Measurements from ENCODE around the gene OR56A4.
"Not testable (repeated sequence)": the region's sequence is repeated elsewhere in the genome, so short reads cannot be mapped to it uniquely, and the experiment has no call there.

OR56A4 gene, protein sequence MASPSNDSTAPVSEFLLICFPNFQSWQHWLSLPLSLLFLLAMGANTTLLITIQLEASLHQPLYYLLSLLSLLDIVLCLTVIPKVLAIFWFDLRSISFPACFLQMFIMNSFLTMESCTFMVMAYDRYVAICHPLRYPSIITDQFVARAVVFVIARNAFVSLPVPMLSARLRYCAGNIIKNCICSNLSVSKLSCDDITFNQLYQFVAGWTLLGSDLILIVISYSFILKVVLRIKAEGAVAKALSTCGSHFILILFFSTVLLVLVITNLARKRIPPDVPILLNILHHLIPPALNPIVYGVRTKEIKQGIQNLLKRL

DNA sequence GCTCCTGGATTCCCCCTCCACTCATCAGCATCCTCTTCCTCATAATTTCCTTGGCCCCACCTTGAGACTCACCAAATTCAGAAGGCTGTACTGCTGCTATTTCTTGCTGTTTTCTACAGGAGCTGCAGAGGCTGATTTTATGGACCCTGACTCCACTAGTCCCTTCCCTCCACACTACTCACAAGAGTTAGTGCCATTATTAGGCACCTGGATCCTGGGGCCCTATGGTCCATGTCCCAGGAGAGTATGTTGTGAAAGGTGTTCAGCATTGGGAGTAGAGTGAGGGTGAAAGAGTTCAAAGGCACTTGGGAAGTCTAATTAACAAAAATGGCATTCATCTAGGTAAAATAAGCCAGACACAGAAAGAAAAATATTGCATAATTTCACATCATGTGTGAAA lies at the start of gene OR56A4:
TSS of gene OR56A4 (minus strand) at position 101 of the 400 bp plus-strand sequence. CDS start 3,954 bp downstream, outside the sequence.
- DNase-seq: no peak

DNA sequence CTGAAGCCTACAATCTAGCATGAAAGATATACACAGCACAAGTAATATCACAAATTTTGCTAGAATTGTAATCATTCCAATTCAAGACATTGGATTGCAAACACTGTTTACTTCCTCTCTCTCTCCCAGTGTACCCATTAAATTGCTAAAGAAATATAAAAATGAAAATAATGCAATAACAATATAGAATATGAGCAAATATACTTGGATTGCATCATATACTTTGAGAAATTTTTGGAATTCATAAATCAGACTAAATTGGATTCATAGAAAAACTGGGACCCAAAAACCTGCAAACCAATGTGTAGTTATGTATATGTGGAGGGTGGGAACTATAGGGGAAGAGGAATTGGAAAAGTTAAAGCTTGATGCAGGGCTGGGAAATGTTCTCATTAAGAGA lies 48.8 kb upstream of the OR56A4 start:
- no peak for DNase-seq

DNA sequence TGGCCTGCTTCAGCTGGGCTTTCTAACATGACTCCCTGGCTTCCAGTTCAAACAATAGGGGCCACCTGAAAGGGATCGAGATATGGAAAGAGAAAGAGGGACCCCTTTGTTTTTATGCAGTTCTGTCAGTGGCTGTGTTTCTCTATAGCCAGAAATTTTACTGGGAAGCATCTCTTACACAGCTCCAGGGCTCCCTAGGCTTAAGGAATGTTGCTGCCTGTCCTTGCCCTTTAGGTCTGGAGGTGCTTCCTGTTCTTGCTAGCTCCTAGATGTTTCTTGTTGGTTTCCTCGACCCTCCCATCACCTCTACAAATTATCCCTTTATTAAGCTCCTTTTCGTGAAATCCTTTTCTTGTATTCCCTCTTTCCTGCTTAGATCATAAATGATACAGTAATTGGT lies 45.6 kb upstream of the OR56A4 start:
- no peak for DNase-seq

DNA sequence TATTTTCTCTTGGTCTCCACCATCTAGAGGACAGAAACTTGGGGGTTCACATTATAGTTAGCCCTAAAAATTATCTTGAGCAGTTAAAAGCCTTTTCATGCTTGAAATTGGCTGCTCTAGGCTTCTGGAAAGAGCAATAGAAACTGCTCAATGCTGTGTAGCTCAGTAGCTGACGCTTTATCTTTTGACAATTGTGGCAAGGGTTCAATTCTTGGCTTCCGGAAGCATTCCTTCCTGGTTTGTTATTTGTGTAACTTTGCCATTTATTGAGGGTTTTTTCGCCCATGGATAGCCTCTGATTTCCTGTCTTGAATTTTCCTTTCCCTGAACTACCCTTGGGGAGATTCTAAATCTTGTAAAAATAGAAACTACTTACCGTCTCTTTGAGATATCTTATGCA lies 34.1 kb upstream of the OR56A4 start:
- no peak for DNase-seq

DNA sequence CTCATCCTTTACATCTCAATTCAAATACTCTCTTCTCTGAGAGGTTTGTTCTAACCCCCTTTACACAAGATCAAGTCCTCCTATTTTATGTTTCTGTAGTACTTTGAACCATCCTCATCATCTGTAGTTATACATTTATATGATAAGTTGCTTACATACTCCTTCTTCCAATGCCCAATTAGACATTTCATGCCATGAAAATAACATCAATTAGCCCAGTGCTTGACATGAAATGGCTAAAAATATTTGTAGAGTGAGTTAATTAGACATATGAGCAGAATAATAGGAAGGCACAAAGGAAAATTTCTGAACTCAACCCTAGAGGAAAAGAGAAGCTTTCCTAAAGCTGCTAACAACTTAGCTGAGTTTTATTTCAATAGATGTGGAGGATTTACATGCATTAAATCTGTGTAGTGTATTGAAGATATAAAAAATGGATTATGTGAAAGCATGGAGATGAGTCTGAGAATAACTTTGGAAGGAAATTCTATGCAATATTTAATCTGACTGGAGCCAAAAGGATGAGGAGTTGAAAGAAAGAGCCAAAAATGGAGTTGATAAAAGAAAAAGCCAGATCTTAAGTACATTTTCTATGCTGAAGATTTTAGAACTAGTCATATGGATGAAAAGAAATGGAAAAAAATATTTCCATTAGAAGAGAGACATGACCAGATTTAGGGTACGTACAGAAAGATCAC lies 24.1 kb upstream of the OR56A4 start, which contains the start of gene OR56A1:
TSS of gene OR56A1 (minus strand) at position 51 of the 698 bp plus-strand sequence. CDS start 3,066 bp downstream, outside the sequence.
- no peak for DNase-seq

DNA sequence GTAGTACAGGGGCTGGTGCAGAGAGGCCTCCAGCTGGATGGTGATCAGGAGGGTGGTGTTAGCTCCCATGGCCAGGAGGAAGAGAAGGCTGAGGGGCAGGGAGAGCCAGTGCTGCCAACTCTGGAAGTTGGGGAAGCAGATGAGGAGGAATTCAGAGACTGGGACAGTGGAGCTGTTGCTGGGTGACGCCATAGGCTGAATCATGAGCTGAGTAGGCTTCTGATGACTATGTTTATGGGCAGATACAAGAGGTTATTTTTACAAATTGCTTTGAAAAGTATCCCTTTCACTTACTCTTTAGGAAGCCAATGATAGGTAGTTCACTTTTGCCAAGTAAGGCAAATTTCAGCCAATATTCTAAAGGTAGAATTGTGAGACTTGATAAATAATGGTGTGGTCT lies 20.8 kb upstream of the OR56A4 start:
- DNase-seq: no peak

DNA sequence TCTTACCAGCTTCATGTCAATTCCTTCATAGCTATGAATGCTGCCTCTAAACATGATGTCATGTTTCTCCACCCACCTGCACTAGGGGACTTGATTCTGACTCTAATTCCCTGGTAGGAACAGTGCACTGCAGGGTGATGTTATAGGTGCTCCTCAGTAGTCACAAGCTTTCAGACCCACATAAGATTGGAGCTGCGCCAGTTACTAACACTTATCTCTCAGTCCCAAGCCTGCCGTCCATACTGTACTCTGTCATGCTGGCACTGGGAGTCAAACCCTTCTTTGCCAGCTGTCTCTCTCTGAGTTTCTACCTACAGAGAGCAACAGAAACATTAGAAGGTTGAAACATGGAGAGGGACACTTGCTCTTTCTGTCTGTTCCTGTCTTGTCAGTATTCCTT lies 18.3 kb upstream of the OR56A4 start:
- no peak for DNase-seq

DNA sequence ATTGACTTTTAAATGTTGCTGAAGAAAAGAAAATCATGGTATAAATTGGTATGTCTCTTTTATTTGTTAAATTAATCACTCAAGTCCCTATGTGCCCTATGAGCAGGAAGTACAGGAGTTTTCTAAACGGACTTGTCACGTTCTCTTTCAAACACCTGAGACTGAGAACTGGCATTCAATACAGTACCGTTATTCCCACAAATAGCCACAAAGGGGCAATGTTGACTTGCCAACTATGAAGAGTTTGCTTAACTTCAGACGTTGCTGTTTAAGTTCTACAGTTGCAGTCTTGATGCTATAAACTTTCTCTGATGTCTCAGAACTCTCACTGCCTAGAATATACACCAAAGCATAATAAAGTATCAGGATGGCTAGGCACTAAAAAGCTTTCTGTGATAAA lies 16.2 kb upstream of the OR56A4 start:
- DNase-seq: peak; percentile 3

DNA sequence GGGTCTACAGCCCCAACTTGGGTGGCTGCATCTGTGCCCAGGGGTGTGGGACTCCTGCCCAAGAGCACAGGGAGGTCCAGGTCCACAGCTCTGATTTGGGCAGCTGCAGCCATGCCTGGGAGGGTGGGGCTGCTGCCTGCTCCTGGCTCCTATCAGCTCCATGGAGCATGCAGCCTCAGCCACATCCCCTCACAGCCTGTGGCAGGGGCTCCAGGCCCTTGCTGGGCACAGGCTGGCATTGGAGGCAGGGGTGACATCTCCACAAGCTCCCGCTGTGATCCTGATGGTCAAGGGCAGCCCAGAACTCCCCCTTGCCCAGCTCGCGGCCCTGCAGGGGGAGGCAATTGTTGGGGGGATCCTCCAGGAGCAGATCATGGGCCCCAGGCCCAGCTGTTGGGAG lies 6.3 kb upstream of the OR56A4 start:
- no peak for DNase-seq

DNA sequence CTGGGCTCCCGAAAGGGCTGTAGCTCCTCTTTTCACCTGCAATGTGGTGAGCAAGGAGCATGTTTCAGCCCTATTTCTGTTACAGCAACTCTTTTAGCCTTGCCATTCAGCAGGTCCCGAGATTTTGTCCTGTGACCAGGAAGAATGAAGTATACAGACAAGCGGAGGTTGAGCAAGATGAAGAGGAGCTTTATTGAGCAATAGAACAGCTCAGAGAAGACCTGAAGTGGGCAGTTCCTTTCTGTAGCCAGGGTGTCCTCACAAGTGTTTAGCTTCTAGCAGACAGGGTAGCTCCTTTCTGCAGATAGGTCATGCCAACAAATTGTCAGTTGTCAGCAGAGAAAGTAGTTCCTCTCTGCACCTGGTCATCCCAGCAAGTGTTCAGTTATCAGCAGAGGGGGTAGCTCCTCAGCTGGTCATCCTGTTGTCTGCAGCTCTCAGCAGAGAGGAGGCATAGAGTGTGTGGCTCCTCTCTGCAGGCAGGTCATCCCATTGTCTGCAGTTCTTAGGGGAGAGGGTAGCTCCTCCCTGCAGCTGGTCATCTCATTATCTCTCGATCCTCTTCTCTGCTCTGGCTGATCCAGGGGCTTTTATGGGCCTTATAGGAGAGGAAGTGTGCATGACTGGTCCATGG lies 5.4 kb upstream of the OR56A4 start:
- no peak for DNase-seq

DNA sequence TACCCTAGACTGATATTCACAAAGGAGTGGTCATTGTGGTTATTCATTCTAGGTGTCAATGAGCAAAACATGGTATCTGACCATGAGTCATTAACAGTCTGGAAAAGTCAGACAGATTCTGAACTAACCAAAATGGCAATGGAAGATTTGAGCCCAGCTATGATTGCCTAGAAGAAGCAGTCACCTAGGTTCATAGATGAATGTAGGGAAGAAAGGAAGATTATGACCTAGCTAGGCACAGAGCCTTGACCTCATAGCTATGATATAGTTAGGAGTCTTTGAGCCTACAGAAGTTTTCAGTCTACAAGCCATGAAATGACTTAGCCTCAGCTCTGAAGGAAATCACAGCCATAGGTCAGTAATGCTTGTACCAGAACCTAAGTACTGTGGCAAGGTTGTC lies 351 bp downstream of the OR56A4 start:
- DNase-seq: no peak

DNA sequence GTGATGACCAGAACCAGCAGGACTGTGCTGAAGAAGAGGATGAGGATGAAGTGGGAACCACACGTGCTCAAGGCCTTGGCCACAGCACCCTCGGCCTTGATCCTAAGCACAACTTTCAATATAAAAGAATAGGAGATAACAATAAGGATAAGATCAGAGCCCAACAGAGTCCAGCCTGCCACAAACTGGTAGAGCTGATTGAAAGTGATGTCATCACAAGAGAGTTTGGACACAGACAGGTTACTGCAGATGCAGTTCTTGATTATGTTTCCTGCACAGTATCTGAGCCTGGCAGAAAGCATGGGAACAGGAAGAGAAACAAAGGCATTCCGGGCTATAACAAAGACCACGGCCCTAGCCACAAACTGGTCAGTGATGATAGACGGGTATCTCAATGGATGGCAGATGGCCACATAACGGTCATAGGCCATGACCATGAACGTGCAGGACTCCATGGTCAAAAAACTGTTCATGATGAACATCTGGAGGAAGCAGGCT lies 4.5 kb downstream of the OR56A4 start:
- no peak for DNase-seq

DNA sequence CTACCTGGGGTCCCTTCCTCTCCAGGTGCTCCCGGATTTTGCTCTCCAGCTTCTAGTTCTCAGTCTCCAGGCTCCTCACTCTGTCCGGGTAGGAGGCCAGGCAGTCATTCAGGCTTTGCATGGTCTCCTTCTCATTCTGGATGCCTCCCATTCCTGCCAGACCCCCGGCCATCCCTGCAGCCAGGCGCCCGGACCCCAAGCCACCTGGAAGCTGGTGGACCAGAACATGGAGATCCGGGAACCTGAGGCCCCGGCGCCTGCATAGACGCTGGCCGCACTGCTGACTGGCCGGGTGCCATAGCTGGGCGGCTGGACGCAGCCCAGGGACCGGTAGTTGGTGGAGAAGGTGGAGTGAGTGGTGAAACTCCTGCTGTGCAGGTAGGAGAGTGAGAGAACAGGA lies 12.0 kb downstream of the OR56A4 start:
- DNase-seq: no peak

DNA sequence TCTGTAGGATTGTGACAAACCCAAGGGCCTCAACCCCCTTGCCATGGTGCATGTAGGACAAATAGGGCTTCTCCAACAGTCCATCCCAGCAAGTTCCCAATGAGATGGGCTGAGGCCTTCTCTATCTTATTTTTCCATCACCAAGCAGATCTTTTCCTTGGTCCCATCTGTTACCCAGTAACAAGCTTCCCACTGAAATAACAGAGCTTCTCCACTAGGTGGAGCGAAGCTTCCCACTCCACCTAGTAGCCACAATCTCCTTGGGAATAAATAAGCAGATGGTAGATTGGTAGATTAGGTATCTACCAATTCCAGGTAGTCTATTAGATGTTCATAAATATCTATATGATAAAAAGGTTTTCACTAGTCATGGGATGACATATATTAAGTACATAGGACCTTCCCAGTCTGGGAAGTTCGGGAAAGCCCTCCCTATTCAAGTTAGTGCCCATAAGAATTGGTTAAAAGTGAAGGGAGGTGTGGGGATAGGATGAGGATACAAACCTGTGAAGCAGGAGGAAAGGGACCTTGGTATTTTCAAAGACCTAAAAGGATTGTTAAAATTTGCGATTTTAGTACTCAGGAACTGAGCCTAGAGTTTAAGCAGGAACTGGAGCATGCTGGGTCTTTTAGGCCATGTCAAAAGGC lies 14.0 kb downstream of the OR56A4 start:
- DNase-seq: no peak

DNA sequence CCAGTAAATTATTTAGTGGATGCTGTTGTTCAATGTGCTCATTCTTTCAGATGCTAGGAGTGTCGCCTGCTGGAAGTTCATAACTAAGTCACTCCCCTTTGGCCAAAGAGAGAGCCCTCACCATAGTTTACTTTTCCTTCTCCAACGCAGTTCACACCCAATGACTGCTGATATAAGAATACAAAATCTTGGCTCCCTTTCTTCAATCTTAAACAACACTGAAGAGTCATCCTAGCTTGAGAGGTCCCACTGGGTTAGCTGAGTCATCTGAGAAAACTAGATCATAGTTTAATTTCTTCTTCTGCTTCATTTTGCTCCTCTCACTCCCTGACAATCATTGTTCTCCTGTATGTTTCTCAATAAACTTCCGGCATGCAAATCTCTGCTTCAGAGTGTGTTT lies 14.6 kb downstream of the OR56A4 start:
- no peak for DNase-seq

DNA sequence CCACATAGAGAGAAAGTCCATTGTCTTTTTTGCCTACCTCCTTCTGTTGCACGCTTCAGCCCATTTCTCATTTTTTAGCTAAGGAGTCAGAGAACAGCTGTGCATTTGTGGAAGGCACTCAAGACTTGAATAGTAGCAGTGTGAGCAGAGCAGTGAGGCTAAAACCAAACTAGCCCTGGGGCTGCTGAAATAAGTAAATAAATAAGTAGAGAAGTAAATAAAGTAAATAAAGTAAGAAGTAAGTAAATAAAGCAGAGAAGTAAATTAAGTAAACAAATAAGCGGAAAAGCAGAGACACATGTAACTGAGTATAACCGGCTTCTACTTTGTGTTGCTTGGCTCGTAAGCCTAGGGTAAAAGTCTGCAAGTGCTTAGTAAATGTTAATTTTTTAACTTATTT lies 17.5 kb downstream of the OR56A4 start:
- no peak for DNase-seq

DNA sequence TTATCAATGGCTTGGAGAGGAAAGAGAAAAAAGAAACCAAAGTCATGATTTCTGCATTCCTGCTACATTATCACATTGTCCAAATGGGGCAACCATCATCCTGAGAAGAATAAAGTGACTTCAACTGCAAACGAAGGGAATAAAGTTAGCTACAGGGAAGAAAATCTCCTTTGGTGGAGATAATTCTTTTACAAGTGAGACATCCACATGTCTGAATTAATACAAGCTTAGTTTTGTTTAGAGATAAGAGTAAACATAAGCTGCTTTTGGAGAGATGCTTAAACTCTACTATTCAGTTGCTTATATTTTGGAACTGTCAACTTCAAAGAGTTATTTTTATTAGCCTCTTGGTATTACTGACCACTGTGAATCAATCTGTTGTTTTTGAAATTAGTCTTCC lies 19.9 kb downstream of the OR56A4 start, which contains the start of gene OR52L1:
TSS of gene OR52L1 (minus strand) at position 101 of the 400 bp plus-strand sequence. CDS start at position 46, 55 bp downstream.
- no peak for DNase-seq

DNA sequence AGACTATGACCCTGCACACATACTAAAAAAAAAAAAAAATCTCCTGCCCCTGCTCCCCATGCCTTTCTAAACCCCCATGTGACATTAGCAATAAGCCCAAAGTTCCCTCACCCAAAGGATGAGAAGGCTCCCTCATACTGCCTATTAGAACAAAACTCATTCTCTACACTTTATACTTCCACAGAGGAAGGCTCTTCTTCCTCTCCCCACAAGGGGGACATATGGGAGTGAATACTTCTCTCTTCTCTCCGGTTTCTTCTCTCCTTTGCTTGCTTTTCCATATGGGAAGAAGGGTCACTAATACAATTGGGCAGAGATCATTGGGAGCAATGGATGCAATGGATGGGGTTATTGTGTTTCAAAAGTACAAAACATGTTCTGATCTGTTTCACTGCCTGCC lies 23.3 kb downstream of the OR56A4 start:
- no peak for DNase-seq

DNA sequence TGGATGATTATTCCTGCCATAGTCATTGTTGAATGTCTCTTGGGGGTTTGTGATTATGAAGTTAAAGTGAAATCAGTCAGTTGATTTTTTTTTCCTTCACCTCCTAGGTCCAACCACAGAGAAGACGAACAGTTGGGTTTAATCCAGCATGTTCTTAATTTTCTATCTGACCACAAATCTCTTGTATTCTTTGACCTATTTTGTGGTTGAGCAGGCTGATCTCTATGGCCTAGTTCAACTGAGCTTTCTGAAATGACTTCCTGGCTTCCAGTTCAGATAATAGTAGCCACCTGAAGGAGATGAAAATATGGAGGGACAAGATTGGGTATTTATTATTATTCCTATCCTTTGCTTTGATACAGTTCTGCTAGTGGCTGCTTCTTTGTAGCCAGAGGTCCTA lies 33.2 kb downstream of the OR56A4 start:
- no peak for DNase-seq

DNA sequence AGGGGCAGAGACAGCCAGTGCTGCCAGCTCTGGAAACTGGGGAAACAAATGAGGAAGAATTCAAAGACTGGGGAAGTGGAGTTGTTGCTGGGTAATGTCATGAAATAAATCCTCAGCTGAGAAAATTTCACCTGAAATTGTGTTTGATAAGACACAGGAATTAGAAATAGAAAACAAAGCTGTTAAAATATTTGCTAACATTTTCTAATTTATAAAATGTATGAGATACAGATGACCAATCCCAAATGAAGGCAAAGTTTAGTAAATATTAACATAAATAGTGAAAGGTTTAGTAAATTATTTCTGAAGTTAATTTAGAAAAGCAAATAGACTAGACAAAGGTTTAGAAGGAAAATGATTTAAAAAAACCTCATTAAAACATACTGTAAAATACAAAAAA lies 38.4 kb downstream of the OR56A4 start, which contains the start of gene OR56A5:
TSS of gene OR56A5 (minus strand) at position 101 of the 400 bp plus-strand sequence. CDS start at position 101, 0 bp downstream.
- DNase-seq: no peak

DNA sequence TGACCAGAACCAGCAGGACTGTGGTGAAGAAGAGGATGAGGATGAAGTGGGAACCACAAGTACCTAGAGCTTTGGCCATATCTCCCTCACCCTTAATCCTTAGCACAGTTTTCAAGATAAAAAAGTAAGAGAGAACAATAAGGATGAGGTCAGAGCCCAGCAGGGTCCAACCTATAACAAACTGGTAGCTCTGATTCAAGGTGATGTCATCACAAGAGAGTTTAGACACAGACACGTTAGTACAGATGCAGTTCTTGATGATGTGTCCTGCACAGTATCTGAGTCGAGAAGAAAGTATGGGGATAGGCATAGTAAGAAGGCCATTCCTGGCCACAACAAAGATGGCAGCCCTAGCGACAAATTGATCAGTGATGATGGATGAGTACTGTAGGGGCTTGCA lies 39.0 kb downstream of the OR56A4 start:
- no peak for DNase-seq

DNA sequence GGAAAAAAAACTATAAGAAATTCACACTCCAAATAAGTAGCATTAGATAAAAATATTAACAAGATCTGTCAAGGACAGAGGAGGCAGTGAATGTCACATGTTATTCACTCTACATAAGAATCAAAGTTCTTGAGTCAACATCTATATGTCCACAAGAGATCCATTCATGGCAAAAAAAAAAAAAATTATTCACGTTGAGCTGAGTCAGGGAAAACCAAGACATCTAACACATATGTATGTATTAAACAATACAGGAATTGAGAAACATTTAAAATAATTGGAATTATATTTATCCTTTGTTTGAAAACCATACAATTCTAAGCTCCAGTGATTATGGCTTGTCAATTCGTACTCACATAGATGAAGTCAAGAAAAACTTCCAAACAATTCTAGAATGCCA lies 39.8 kb downstream of the OR56A4 start:
- no peak for DNase-seq

DNA sequence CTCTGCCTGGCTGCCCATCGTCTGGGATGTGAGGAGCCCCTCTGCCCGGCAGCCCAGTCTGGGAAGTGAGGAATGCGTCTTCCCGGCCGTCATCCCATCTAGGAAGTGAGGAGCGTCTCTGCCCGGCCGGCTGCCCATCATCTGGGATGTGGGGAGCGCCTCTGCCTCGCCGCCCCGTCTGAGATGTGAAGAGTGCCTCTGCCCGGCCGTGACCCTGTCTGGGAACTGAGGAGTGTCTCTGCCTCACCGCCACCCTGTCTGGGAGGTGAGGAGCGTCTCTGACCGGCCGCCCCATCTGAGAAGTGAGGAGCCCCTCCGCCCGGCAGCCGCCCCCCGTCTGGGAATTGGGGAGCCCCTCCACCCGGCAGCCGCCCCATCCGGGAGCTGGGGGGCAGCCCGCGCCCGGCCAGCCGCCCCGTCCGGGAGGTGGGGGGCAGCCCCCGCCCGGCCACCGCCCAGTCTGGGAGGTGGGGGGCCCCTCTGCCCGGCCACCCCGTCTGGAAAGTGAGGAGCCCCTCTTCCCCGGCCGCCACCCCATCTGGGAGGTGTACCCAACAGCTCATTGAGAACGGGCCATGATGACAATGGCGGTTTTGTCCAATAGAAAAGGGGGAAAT lies 45.9 kb downstream of the OR56A4 start:
- not testable (repeated sequence) for DNase-seq

Measured in KG1 (cell line).